HG02970 (cell line): ENCODE results near the gene ANO6.

Experiments
- ATAC-seq: cut with Tn5 transposase; IDR thresholded peaks from one replicate; pipeline ENCODE4 v1.9.1; 2021; ENCODE audit warnings: mild to moderate bottlenecking, moderate library complexity, moderate number of reproducible peaks; ENCODE audit not compliant: unreplicated experiment, low FRiP score

ANO6 gene

GRCh38 chr12:45270951-45271350, 55.1 kb downstream of the ANO6 start:
- no peak for ATAC-seq

- ATAC-seq = no peak
Observed at GRCh38 chr12:45273717-45274271, 57.9 kb downstream of the ANO6 start.

DNA sequence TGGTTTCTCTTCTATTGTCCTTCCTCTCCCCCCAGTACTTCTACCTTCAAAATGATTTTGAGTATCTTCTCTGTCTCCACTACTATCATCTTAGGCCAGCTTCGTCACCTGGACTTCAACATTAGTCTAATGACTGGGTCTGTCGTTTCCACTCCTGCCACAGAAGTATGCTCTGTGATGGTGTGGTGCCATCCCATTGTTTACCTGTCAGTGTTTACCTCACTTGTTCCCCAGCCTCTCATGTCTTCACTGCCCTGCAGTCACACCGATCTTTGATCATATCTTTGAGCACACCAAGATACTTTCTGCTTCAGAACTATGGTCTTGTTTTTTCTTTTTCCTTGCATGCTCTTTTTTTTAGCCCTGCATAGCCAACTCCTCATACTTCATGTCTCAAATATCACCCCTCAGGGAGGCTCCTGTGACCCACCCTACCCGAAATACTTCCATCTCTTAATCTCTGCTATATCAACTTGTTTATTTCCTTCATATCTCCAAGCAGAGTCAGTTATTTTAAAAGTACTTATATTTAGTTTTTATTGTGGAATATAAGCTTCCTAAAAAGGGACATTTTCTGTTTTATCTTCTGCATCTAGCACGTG, 60.4 kb downstream of the ANO6 start:
- no peak for ATAC-seq

DNA sequence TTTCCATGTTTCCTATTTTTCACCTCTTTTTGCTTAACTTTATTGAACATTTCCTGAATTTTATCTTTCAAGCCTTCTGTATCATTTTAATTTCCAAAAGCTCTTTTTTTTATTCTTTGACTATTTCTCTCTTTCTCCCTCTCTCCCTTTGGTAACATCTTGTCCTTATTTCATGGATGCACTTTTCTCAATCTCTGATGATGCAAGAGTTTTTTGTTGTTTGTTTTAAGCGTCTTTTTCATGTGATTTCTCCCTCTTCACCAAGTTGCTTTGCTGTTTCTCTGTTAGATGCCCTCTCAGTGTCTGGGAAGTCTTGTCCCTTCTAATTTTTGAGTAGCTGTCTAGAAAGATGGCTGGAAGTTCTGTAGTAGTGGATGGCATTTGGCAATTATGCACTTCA, 62.6 kb downstream of the ANO6 start:
- no peak for ATAC-seq

DNA sequence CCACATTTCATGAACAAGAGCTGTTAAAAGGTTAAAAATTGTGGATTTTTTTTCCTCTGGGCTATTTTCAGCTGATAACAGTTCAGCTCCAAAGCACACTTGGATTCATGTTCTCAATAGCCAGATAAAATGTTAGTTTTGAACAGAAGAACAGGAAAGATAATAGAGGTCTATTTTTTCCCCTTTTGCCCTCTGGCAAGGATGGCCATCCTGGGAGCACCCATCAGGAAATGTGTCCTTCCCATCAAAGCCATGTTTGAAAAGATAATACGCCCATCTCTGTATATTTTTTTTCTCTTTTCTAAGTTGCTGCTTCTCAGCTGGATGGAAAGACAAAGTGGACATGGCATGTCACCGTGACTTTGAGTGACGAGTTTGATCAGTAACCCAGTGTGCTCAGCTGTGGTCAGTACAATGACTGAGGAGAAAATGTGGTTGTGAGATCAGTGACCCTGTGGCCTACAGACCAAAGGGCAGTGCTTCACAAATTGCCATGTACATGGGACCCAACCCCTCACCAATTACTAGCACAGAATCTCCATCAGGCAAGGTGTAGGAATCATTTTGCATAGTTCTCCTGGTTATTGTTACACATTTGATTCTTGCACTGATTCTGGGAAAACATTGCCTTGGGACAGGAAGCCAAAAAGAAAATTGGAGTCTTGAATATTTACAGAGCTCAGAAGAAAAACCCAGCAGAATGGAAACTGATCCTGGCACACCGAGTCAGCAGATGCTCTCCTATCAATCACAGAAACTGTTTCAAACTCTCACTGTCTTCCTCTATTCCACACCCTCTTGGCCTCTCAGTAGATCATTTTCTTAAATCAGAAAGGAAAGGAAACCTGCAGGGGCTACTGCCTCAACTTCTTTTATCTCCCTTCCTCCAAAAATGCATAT, 64.3 kb downstream of the ANO6 start:
- no peak for ATAC-seq

- no peak for ATAC-seq
Observed at GRCh38 chr12:45281994-45282393, 66.1 kb downstream of the ANO6 start.

- no peak for ATAC-seq
Observed at GRCh38 chr12:45282411-45282810, 66.5 kb downstream of the ANO6 start.

GRCh38 chr12:45284096-45284901, 68.4 kb downstream of the ANO6 start:
- no peak for ATAC-seq

DNA sequence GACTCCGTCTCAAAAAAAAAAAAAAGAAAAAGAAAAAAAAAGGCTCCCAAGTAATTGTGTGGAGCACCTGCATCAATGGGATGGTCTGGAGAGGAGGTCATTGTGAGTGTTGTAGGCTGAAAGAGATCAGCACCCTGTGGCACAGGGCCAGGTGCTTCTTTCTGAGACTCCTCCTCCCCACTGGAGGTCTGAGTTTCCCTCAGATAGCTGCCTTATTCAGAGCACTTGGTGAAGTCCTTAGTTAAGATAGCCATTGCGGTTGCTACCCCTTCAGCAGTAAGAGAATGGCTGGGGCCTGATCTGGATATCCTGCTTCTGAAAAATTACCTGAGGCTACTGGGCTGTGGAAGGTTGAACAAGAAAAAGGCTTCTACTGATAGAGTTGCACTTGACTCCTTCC, 69.8 kb downstream of the ANO6 start:
- ATAC-seq = no peak

- ATAC-seq = no peak
Observed at GRCh38 chr12:45286621-45287020, 70.7 kb downstream of the ANO6 start.

GRCh38 chr12:45289245-45290215, 73.6 kb downstream of the ANO6 start:
- ATAC-seq = no peak

DNA sequence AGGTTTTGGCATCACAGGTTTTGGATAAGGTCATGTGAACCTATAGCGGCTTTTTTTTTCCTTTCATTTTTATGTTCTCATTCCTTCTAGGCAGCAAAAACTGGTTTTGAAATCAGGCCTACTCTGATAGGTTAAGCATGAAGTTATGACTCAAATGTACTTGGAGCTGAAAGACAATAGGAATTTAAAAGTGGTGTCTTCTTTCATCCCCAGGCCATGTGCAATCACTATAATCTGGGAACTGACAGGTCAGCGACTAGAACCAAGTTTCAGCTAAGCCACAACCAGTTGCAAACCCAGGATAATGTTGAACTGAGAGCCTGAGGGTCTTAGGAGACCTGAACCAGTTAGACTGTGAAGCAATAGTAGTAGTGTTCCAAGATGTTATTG, 74.3 kb downstream of the ANO6 start:
- no peak for ATAC-seq

DNA sequence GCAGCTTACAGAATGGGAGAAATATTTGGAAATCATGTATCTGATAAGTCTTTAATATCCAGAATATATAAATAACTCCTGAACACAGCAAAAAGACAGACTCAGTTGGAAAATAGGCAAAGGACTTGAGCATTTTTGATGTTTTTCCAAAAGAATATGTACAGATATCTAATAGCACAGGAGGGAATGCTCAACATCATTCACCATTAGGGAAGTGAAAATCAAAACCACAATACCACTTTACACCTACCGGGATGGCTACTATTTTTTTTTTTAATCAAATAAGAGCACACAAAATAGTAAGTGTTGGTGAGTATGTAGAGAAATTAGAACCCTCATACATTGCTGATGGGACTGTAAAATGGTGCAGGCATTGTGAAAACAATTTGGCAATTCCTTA, 75.6 kb downstream of the ANO6 start:
- ATAC-seq = no peak

GRCh38 chr12:45292486-45293195, 76.7 kb downstream of the ANO6 start:
- no peak for ATAC-seq

- ATAC-seq = no peak
Observed at GRCh38 chr12:45294906-45295305, 79.0 kb downstream of the ANO6 start.

DNA sequence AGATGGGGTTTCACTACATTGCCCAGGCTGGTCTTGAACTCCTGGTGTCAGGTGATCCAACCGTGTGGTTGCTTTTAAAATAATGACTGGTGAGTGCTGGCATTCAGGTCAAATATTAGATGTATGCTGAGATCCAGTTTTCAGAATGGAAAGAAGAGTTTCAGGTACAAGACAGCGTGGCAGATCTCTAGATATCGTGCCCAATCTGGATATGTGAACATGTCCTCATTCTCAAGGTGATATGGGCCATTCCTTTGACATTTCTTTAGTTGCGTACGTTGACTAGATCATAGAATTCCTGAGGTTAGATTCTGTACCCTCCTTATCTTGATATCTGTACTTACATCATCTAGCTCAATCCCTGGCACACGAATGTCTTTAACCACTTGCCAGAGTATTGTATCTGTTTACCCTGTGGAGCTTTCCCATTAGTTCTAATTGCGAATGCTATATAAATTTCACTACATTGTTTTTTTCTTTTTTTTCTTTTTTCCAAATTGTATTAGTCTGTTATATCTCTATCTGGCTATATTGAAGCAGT, 80.2 kb downstream of the ANO6 start:
- no peak for ATAC-seq

DNA sequence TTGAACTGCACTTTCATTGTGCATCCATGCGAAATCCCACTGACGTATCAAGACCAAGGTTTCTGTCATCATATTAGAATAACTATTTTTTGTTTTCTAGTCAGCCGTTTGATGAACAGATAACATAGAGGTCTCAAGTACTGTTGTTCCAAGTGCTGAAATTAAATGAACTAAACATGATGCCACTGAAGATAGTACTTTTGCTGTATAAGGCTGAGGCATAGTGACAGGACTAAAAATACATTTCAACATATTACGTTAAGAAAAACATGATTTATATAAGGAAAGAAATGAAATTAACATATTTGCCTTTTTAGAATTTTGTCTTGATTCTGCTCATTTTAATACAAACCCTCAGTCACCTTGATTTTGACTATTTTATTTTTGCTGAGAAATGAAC, 82.2 kb downstream of the ANO6 start:
- ATAC-seq = no peak

- ATAC-seq = no peak
Observed at GRCh38 chr12:45298721-45299692, 83.1 kb downstream of the ANO6 start.
